Breast epithelium (tissue), 4 donors: ENCODE data around the gene CELF5. TPM values are rescaled to one million over a fixed set of nuclear protein-coding genes. Genes with fewer than 3 reads are reported as not detected.
A peak's percentile ranks its signal among the peaks of the same experiment; 100 is the strongest.

Experiments used
- DNase-seq, 2 donors: peaks; one replicate each; pipeline ENCODE4 v3.0.0-alpha.2; 2019; ENCODE audit warnings: low spot score in 2 of 2
- H3K27ac ChIP-seq, 2 donors: fragments of 200-600 bp; sonication (generic) in 1 of 2; one replicate each; pipeline ENCODE4 v1.5.1; 2016 to 2019; ENCODE audit warnings: mild to moderate bottlenecking in 1 of 2
- H3K27me3 ChIP-seq, 2 donors: fragments of 200-600 bp; sonication (generic) in 1 of 2; one replicate each; pipeline versions ENCODE4 v1.5.1 to v1.6.0; 2017 to 2019; ENCODE audit warnings: control low read depth in 1 of 2, mild to moderate bottlenecking in 1 of 2
- H3K36me3 ChIP-seq: fragments of 200-600 bp; one replicate; pipeline ENCODE4 v1.5.1; 2019
- H3K4me1 ChIP-seq, 2 donors: fragments of 200-600 bp; sonication (generic); one replicate each; pipeline ENCODE4 v1.5.1; 2016 to 2019; ENCODE audit warnings: control low read depth in 1 of 2
- H3K4me3 ChIP-seq, 3 donors: fragments of 200-600 bp; sonication (generic); 1 replicate in 2 of 3; 2 replicates in 1 of 3; pipeline ENCODE4 v1.5.1; 2016 to 2019; ENCODE audit warnings: mild to moderate bottlenecking in 3 of 3, moderate library complexity in 2 of 3
- H3K9me3 ChIP-seq, 2 donors: fragments of 200-600 bp; sonication (generic) in 1 of 2; one replicate each; pipeline ENCODE4 v1.5.1; 2016 to 2019; ENCODE audit warnings: control low read depth in 1 of 2
- POLR2A ChIP-seq: fragments of 450-650 bp; IDR thresholded peaks from one replicate; pipeline ENCODE4 v1.6.1; 2016; ENCODE audit warnings: antibody characterized with exemption, mild to moderate bottlenecking, moderate library complexity
- POLR2AphosphoS5 ChIP-seq, 3 donors: sonication (generic); formaldehyde crosslinking; IDR thresholded peaks; one replicate each; pipeline ENCODE4 v1.6.1; 2017; ENCODE audit warnings: antibody characterized with exemption in 3 of 3
- intact Hi-C: fragments of 100-400 bp; cut with DNase I; formaldehyde crosslinking; loops from one replicate; pipeline ENCODE4 v1.15.1; 2023; ENCODE audit warnings: low total_unique reads
- total RNA-seq, 3 donors: library from RNA; depleted of rRNA; stranded (reverse); fragments of >200 nt; gene quantifications; one replicate each; pipeline ENCODE4 v1.1.0, GENCODE V29; 2016
- TF ChIP-seq, protein P1 (sequence below), 3 donors: fragments of 450-650 bp; IDR thresholded peaks; one replicate each; pipeline ENCODE4 v1.5.1; 2016 to 2017; ENCODE audit warnings: antibody characterized with exemption in 3 of 3, mild to moderate bottlenecking in 3 of 3, moderate library complexity in 3 of 3

The CELF5 gene
- total RNA-seq: under 1 TPM in 2 of 3 donors, not detected in 1; 0.33 to 0.59 TPM

DNA sequence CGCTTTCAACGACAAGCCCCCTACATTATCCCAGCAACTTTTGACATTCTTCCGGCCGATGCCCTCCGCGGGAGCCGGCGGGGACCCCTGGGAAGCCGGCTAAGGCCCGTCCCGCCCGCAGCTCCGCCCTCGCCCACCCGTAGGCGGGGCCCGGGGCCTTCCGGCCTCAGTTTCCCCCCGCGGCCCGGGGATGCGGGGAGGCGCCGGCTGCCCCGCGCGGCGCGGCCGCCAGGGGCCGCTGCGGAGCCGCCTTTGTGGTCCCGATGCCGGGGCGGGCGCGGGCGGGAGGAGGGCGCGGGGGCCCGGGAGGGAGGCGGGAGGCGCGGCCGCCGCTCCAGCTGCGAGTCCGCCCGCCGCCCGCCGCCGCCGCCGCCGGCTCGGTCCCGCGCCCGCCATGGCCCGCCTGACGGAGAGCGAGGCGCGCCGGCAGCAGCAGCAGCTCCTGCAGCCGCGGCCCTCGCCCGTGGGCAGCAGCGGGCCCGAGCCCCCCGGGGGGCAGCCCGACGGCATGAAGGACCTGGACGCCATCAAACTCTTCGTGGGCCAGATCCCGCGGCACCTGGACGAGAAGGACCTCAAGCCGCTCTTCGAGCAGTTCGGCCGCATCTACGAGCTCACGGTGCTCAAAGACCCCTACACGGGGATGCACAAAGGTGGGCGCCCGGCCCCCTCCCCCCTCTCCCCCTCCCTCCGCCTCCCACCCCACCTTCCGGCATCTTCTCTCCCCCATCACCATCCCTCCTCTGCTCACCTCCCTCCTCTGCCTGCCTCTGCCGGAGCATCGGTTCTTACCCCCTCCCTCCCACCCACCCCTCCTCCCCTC lies at the start of gene CELF5:
CELF5 (plus strand) TSS at position 316 of the 823 bp plus-strand sequence; CDS start at position 395, 79 bp downstream.
- Histone ChIP-seq H3K27ac (no peak within 1 kb of the TSS), H3K27me3 (peaks cover 0 to 45% of the 10 kb centered on the region in 2 donors), H3K4me1 (no peaks in the 10 kb centered on the region), H3K4me3 (peak within 1 kb of the TSS in 2 of 3 donors; percentile 41 to 65), H3K9me3 (no peaks in the 10 kb centered on the region), H3K36me3 (no peaks in the 10 kb centered on the region)
- peak in 1 of 2 donors; percentile 20 for DNase-seq
- intact Hi-C loops: loop anchor here (1.0 to 5.0 kb wide), 2 partner anchors 45 to 923 kb away; no protein-coding TSS in a partner anchor
- TF ChIP-seq POLR2A (no peak), POLR2AphosphoS5 (IDR thresholded peaks at IDR 0.05) (no peak)
- TF ChIP-seq, protein P1, sequence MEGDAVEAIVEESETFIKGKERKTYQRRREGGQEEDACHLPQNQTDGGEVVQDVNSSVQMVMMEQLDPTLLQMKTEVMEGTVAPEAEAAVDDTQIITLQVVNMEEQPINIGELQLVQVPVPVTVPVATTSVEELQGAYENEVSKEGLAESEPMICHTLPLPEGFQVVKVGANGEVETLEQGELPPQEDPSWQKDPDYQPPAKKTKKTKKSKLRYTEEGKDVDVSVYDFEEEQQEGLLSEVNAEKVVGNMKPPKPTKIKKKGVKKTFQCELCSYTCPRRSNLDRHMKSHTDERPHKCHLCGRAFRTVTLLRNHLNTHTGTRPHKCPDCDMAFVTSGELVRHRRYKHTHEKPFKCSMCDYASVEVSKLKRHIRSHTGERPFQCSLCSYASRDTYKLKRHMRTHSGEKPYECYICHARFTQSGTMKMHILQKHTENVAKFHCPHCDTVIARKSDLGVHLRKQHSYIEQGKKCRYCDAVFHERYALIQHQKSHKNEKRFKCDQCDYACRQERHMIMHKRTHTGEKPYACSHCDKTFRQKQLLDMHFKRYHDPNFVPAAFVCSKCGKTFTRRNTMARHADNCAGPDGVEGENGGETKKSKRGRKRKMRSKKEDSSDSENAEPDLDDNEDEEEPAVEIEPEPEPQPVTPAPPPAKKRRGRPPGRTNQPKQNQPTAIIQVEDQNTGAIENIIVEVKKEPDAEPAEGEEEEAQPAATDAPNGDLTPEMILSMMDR (IDR thresholded peaks at IDR 0.05): peak in 1 of 3 donors; percentile 59

DNA sequence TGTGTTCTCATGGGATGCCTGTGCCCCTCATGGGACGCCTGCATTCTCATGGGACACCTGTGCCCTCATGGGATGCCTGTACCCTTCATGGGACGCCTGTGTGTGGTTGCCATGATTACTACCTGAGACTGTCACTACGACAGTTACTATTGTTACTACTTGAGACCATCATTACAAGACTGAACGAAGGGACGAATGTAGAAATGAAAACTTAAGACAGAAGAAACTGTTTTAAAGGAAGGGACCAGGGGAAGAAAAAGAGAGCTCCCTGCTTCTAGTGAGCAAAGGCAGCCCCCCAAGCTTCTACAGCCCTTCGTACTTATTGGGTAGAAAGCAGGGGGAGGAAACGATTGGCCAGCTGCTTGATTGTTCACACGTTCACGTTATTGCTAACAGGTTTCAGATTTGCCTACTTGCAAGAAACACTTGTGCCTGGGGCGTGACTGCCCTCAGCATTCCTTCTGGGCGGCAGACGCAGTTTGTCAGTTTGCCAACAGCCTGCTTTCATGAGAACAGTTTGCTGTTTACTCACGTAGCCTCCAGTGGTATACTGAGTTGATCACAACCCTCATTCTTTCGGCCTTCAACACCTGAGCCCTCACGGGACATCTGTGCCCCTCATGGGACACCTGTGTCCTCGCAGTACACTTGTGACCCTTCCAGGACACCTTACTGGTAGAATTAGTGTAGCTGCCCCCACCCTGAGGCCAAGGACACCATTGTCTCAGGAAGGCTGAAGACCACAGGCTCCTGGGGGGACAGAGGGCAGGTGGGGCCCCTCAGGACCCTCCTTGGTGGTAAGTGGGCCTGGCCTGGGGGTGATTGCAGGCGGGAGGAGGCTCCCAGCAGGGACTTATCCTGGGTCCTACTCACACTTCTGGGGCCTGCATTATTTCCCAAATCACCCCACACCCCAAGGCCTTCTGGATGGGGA lies 48.4 kb upstream of the CELF5 start:
- H3K27ac ChIP-seq: peak overlapping the region; percentile 38 to 41
- H3K4me1 ChIP-seq: no peaks in the 10 kb centered on the region
- no peak overlapping the region for H3K4me3 ChIP-seq
- no peaks in the 10 kb centered on the region for H3K9me3 ChIP-seq
- DNase-seq: peak in 1 of 2 donors; percentile 55
- no peak for TF ChIP-seq POLR2AphosphoS5 (IDR thresholded peaks at IDR 0.05)
- TF ChIP-seq, protein P1 (IDR thresholded peaks at IDR 0.05): no peak
- TF ChIP-seq POLR2A: no peak
- intact Hi-C loops: no loop called here
- H3K27me3 ChIP-seq: no peaks in the 10 kb centered on the region
- H3K36me3 ChIP-seq: no peaks in the 10 kb centered on the region

DNA sequence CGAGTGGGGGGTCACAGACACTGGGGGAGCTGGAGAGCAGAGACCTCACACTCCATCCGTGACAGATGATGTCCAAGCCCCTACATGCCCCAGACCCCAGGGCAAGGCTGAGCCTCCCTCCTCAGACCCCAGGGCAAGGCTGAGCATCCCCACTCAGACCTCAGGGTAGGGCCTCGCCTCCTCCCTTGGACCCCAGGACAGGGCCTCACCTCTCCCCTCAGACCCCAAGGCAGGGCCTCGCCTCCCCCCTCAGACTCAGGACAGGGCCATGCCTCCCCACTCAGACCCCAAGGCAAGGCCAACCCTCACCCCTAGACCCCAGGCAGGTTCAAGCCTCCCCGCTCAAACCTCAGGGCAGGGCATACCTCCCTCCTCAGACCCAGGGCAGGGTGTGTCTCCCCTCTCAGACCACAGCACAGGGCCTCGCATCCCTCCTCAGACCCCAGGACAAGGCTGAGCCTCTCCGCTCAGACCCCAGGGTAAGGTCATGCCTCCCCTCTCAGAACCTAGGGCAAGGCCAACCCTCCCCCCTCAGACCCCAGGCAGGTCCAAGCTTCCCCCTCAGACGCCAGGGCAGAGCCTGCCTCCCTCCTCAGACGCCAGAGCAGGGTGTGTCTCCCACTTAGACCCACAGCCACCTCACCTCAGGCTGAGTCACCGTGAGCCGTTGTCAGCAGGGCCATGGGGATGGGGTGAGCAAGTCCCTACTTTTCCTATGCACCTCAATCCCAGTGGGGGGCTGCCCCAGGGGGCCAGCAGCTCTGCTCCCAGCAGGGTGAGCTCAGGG lies 47.6 kb upstream of the CELF5 start:
- peak overlapping the region; percentile 38 to 41 for H3K27ac ChIP-seq
- no peaks in the 10 kb centered on the region for H3K4me1 ChIP-seq
- no peaks in the 10 kb centered on the region for H3K9me3 ChIP-seq
- no peak overlapping the region for H3K4me3 ChIP-seq
- intact Hi-C loops: no loop called here
- H3K36me3 ChIP-seq: no peaks in the 10 kb centered on the region
- TF ChIP-seq POLR2AphosphoS5 (IDR thresholded peaks at IDR 0.05) (no peak), POLR2A (no peak)
- TF ChIP-seq, protein P1 (IDR thresholded peaks at IDR 0.05): no peak
- no peak for DNase-seq
- H3K27me3 ChIP-seq: no peaks in the 10 kb centered on the region

DNA sequence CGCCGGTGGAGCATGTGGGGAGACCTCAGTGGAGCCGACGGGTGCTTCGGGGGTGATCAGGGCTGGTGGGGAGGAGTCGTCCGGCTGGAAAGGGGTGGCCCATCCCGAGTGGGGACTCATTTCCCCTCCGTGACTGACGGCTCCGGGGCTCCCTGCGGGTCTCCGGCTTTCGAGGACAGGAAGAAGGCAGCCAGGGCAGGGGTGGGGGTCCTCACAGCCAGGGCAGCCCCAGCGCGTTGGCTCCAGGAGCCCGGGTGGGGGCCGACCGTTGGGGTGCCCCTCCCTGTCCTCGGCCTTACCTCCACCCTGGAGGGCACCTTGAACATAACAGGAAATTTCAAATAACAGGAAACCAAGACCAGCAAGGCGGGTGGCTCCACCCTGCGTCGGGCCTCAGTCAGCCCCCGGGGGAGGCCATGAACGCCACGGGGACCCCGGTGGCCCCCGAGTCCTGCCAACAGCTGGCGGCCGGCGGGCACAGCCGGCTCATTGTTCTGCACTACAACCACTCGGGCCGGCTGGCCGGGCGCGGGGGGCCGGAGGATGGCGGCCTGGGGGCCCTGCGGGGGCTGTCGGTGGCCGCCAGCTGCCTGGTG lies 46.0 kb upstream of the CELF5 start, which contains the start of gene S1PR4:
S1PR4 (plus strand) TSS at position 393 of the 596 bp plus-strand sequence; CDS start at position 417, 24 bp downstream.
- no peak for DNase-seq
- H3K27me3 ChIP-seq: no peaks in the 10 kb centered on the region
- H3K9me3 ChIP-seq: no peaks in the 10 kb centered on the region
- H3K27ac ChIP-seq: peak within 1 kb of the TSS in 1 of 2 donors; percentile 20
- peak within 1 kb of the TSS; percentile 17 to 51 (median 28) for H3K4me3 ChIP-seq
- no peaks in the 10 kb centered on the region for H3K36me3 ChIP-seq
- no peaks in the 10 kb centered on the region for H3K4me1 ChIP-seq
- TF ChIP-seq POLR2A (no peak), POLR2AphosphoS5 (IDR thresholded peaks at IDR 0.05) (no peak)
- TF ChIP-seq, protein P1 (IDR thresholded peaks at IDR 0.05): no peak
- intact Hi-C loops: no loop called here
